Activated B cell treated with CpG ODN at 0.5 μM for 24 hours (primary cell): ENCODE measurements around the gene C12orf75. TPM values are rescaled to one million over a fixed set of nuclear protein-coding genes. Genes with fewer than 3 reads are reported as not detected.
"Not testable (repeated sequence)": the region's sequence is repeated elsewhere in the genome, so short reads cannot be mapped to it uniquely, and the experiment has no call there.

ENCODE experiments used
- ATAC-seq: fragments of 200-7000 bp; cut with Tn5 transposase; one replicate; pipeline ENCODE4 v1.10.0; 2021; ENCODE audit warnings: low read depth, mild to moderate bottlenecking, moderate library complexity
- CTCF ChIA-PET: fragments of 350-600 bp; sonication (Branson Sonifier 250); formaldehyde crosslinking; loops from one replicate; lab custom pipeline; 2021; ENCODE audit warnings: antibody characterized with exemption; lab: Charles Lee
- POLR2A ChIA-PET: fragments of 350-600 bp; sonication (Branson Sonifier 250); formaldehyde crosslinking; loops from one replicate; lab custom pipeline; 2021; ENCODE audit warnings: antibody characterized with exemption; lab: Charles Lee
- DNase-seq: peaks from one replicate; pipeline ENCODE4 v3.0.0; 2022
- H3K27ac Mint-ChIP-seq: one replicate; pipeline ENCODE4 v1.8.0; 2020; ENCODE audit warnings: mixed read lengths
- H3K27me3 Mint-ChIP-seq: one replicate; pipeline ENCODE4 v1.8.0; 2021; ENCODE audit warnings: mixed read lengths
- H3K36me3 Mint-ChIP-seq: one replicate; pipeline ENCODE4 v1.8.0; 2021; ENCODE audit warnings: low read depth, mixed read lengths
- H3K4me1 Mint-ChIP-seq: one replicate; pipeline ENCODE4 v1.8.0; 2021; ENCODE audit warnings: mixed read lengths
- H3K4me3 Mint-ChIP-seq: one replicate; pipeline ENCODE4 v1.8.0; 2020; ENCODE audit warnings: mild to moderate bottlenecking, mixed read lengths
- H3K9me3 Mint-ChIP-seq: one replicate; pipeline ENCODE4 v1.8.0; 2020; ENCODE audit warnings: mixed read lengths
- CTCF ChIP-seq: fragments of 200-600 bp; IDR thresholded peaks from one replicate; pipeline ENCODE4 v1.8.0; 2022; ENCODE audit warnings: antibody characterized with exemption, mild to moderate bottlenecking
- intact Hi-C: fragments of 100-400 bp; cut with micrococcal nuclease; formaldehyde crosslinking; loops from one replicate; pipeline ENCODE4 v1.15.1; 2024
- total RNA-seq: library from RNA; stranded (reverse); gene quantifications from 2 replicates; pipeline ENCODE4 v1.2.3, GENCODE V29; 2022

Gene C12orf75
- total RNA-seq, 1 donor from 2014 or later = 37.1 TPM

DNA sequence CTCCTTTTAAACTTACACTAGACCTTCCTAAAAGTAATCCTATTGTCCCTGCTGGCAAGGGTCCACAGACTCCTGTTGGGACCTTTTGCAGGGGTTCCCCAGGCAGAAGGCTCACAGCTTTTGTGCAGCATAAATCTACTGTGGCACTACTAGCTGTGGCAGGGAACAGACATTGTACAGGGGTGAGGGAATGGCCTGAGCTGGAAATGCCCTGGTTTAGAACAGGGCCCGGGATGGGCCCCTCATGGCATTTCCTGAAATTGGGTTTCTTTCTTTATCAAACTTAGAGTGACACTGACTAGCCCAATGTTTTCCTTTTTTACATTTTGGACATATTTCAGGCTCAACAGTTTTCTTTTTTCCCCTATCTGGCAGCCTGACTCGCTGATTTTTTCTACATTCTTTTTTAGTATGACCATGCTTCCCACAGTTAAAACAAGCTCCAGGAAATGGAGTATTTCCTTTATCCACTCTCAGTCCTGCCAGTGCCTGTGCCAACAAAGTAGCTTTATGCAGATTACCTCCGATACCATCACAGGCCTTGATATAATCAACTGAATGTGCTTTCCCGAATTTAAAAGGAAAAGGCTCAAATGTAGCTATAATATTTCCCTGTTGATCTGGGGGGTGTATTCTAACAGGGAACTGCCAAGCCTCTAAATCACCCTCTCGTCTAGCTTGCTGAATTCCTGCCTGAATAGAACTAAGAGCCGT is 22.7 kb upstream of the C12orf75 start:
- POLR2A ChIA-PET, H3K27ac Mint-ChIP-seq: not testable (repeated sequence)

DNA sequence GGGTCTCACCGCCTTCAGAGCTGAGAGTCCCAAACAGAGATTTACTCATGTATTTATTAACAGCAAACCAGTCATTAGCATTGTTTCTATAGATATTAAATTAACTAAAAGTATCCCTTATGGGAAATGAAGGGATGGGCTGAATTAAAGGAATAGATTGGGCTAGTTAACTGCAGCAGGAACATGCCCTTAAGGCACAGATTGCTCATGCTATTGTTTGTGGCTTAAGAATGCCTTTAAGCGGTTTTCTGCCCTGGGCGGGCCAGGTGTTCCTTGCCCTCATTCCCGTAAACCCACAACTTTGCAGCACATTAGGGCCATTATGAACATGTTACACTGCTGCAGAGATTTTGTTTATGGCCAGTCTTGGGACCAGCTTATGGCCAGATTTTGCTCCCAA is 21.7 kb upstream of the C12orf75 start:
- H3K9me3 Mint-ChIP-seq, CTCF ChIA-PET, H3K27ac Mint-ChIP-seq, DNase-seq, ATAC-seq, POLR2A ChIA-PET, intact Hi-C loops, H3K36me3 Mint-ChIP-seq, H3K4me1 Mint-ChIP-seq, H3K4me3 Mint-ChIP-seq: not testable (repeated sequence)
- H3K27me3 Mint-ChIP-seq = peaks cover 20% of the 10 kb centered on the region

More for the DNA sequence above, 22.7 kb upstream of the C12orf75 start:
- intact Hi-C loops, H3K36me3 Mint-ChIP-seq, ATAC-seq, DNase-seq, H3K9me3 Mint-ChIP-seq, CTCF ChIA-PET, H3K4me1 Mint-ChIP-seq, H3K4me3 Mint-ChIP-seq: not testable (repeated sequence)
- H3K27me3 Mint-ChIP-seq = peaks cover 20% of the 10 kb centered on the region

GRCh38 chr12:105309384-105309783 is 21.1 kb upstream of the C12orf75 start:
- H3K36me3 Mint-ChIP-seq, H3K9me3 Mint-ChIP-seq, CTCF ChIA-PET, ATAC-seq, H3K27ac Mint-ChIP-seq, DNase-seq, H3K4me3 Mint-ChIP-seq, POLR2A ChIA-PET, intact Hi-C loops, H3K4me1 Mint-ChIP-seq: not testable (repeated sequence)
- H3K27me3 Mint-ChIP-seq = peaks cover 20% of the 10 kb centered on the region

- POLR2A ChIA-PET, H3K27ac Mint-ChIP-seq, H3K4me1 Mint-ChIP-seq, H3K4me3 Mint-ChIP-seq, DNase-seq, intact Hi-C loops, CTCF ChIA-PET, H3K36me3 Mint-ChIP-seq, ATAC-seq, H3K9me3 Mint-ChIP-seq: not testable (repeated sequence)
- H3K27me3 Mint-ChIP-seq = peaks cover 17% of the 10 kb centered on the region
Observed at GRCh38 chr12:105310476-105311085, 19.9 kb upstream of the C12orf75 start.

GRCh38 chr12:105311936-105312335 is 18.6 kb upstream of the C12orf75 start:
- POLR2A ChIA-PET, H3K27ac Mint-ChIP-seq, CTCF ChIA-PET, H3K9me3 Mint-ChIP-seq, DNase-seq, H3K4me3 Mint-ChIP-seq, H3K36me3 Mint-ChIP-seq, H3K4me1 Mint-ChIP-seq, ATAC-seq, intact Hi-C loops: not testable (repeated sequence)
- peaks cover 16% of the 10 kb centered on the region for H3K27me3 Mint-ChIP-seq

GRCh38 chr12:105313755-105314154 is 16.7 kb upstream of the C12orf75 start:
- CTCF ChIA-PET, H3K9me3 Mint-ChIP-seq, H3K27me3 Mint-ChIP-seq, intact Hi-C loops, H3K27ac Mint-ChIP-seq, H3K4me3 Mint-ChIP-seq, H3K36me3 Mint-ChIP-seq, POLR2A ChIA-PET, ATAC-seq, H3K4me1 Mint-ChIP-seq, DNase-seq: not testable (repeated sequence)

GRCh38 chr12:105315130-105315529 is 15.4 kb upstream of the C12orf75 start:
- ChIA-PET CTCF (interaction anchor here (1.1 kb wide), 1 partner anchor 68 kb away, joined by 3 read pairs; no protein-coding TSS in a partner anchor), POLR2A (no interaction called here)
- intact Hi-C loops = no loop called here
- Mint-ChIP-seq H3K36me3 (peaks cover 6% of the 10 kb centered on the region), H3K9me3 (peaks cover 5% of the 10 kb centered on the region), H3K4me1 (no peaks in the 10 kb centered on the region), H3K27me3 (peaks cover 3% of the 10 kb centered on the region), H3K27ac (no peak overlapping the region), H3K4me3 (no peak overlapping the region)
- no peak for TF ChIP-seq CTCF
- ATAC-seq (no peak), DNase-seq (no peak)

GRCh38 chr12:105315726-105316125 is 14.8 kb upstream of the C12orf75 start:
- Mint-ChIP-seq H3K4me3 (no peak overlapping the region), H3K27me3 (peaks cover 3% of the 10 kb centered on the region), H3K27ac (no peak overlapping the region), H3K4me1 (no peaks in the 10 kb centered on the region), H3K36me3 (peaks cover 6% of the 10 kb centered on the region), H3K9me3 (peaks cover 5% of the 10 kb centered on the region)
- ATAC-seq = no peak
- intact Hi-C loops = no loop called here
- TF ChIP-seq CTCF = no peak
- ChIA-PET POLR2A (no interaction called here), CTCF (no interaction called here)
- no peak for DNase-seq
